B cell (primary cell): ENCODE results near the gene TAF1C.

Experiments used
- CTCF ChIP-seq: fragments of 200-600 bp; IDR thresholded peaks from one replicate; pipeline ENCODE4 v1.8.0; 2022; ENCODE audit warnings: antibody characterized with exemption, mild to moderate bottlenecking
- EZH2 ChIP-seq: IDR thresholded peaks from 2 replicates; pipeline ENCODE4 v1.6.1; 2012; ENCODE audit warnings: borderline replicate concordance, low read depth, mild to moderate bottlenecking, moderate library complexity, low read length; ENCODE audit not compliant: insufficient read depth, poor library complexity, severe bottlenecking

DNA sequence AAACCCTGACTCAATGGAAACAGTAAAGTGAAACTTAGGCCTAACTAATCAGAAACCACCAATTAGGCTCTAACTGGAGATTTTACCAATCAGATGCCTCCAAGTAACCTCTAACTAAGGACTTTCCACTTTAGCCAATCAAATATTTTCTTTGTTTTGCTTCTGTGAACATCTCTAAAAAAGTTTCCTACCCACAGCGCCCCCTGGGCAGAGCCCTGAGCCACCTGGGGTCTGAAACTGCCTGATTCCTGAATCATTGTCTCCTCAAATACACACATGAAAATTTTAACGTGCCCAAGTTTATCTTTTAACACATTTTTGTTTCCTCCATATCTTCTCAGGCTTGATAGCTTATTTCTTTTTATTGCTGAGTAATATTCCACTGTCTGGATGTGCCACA, 23.1 kb upstream of the TAF1C start:
- no peak for TF ChIP-seq CTCF
- no peak for TF ChIP-seq EZH2
